ENCODE data around the gene RNF13.

Gene RNF13

DNA sequence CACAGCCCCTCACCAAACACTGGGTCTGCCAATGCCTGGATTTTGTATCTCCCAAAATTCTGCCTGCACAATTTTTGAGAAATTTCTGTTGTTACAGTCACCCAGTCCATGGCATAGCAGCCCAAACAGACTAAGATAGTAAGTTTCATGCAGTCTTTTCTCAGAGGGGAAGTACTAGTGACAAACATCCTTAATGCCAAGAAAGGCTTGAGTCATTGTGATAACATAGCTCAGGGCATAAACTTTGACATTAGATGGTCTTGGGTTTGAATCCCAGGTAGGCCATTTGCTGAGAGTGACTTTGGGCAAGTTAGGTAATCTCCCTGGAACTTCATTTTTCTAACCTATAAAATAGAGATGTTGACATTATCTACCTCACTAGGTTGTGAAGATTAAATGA is 193.8 kb downstream of the RNF13 start:
- no peak for DNase-seq
